IMR-90 (cell line): Measurements from ENCODE around the gene MTOR. TPM values are rescaled to one million over a fixed set of nuclear protein-coding genes. Genes with fewer than 3 reads are reported as not detected.

ENCODE experiments used
- ATAC-seq: fragments of 200-7000 bp; cut with Tn5 transposase; 2 replicates; pipeline ENCODE4 v1.9.1; 2020; ENCODE audit warnings: low read depth, mild to moderate bottlenecking, moderate library complexity
- BruUV-seq: library from RNA; stranded (reverse); fragments of 400-500 nt; replicated peaks from 2 replicates; lab custom pipeline; 2021; lab: Mats Ljungman, UMichigan
- CTCF ChIA-PET: fragments of 300-600 bp; formaldehyde crosslinking; extraction: SDS; loops from one replicate; lab custom pipeline; 2021; ENCODE audit warnings: antibody characterized with exemption; lab: Yijun Ruan, JAX
- POLR2A ChIA-PET: fragments of 300-600 bp; sonication (Branson Sonifier 250); formaldehyde crosslinking; loops from one replicate; lab custom pipeline; 2022; ENCODE audit warnings: antibody characterized with exemption; ENCODE audit not compliant: unreplicated experiment; lab: Charles Lee
- DNase-seq: peaks from one replicate; pipeline ENCODE4 v3.0.0; 2013
- H2AFZ ChIP-seq: replicated peaks from 2 replicates; pipeline ENCODE3; 2013; ENCODE audit warnings: low read length, mild to moderate bottlenecking; ENCODE audit not compliant: poor library complexity
- H2AK5ac ChIP-seq: 2 replicates; pipeline ENCODE4 v1.6.1; 2013; ENCODE audit warnings: low read depth, low read length, inconsistent platforms
- H2AK9ac ChIP-seq: replicated peaks from 2 replicates; pipeline ENCODE3; 2013; ENCODE audit warnings: mild to moderate bottlenecking, low read depth, low read length, moderate library complexity; ENCODE audit not compliant: poor library complexity
- H2BK120ac ChIP-seq: 2 replicates; pipeline ENCODE4 v1.6.1; 2013; ENCODE audit warnings: low read depth, low read length, inconsistent platforms
- H2BK15ac ChIP-seq: 3 replicates; pipeline ENCODE4 v1.6.1; 2013; ENCODE audit warnings: low read depth, low read length, inconsistent platforms
- H2BK20ac ChIP-seq: 2 replicates; pipeline ENCODE4 v1.6.1; 2013; ENCODE audit warnings: low read depth, mild to moderate bottlenecking, inconsistent platforms, low read length, moderate library complexity
- H2BK5ac ChIP-seq: 2 replicates; pipeline ENCODE4 v1.6.1; 2013; ENCODE audit warnings: mild to moderate bottlenecking, low read depth, low read length, inconsistent platforms; ENCODE audit not compliant: poor library complexity, severe bottlenecking
- H3K14ac ChIP-seq: replicated peaks from 2 replicates; pipeline ENCODE4 v1.6.1; 2013; ENCODE audit warnings: low read depth, low read length, inconsistent platforms
- H3K18ac ChIP-seq: 2 replicates; pipeline ENCODE4 v1.6.1; 2013; ENCODE audit warnings: low read depth, low read length, control low read depth
- H3K23ac ChIP-seq: 2 replicates; pipeline ENCODE4 v1.6.1; 2013; ENCODE audit warnings: low read depth, low read length, inconsistent platforms
- H3K27ac ChIP-seq: 2 replicates; pipeline ENCODE4 v1.5.1; 2013; ENCODE audit warnings: mild to moderate bottlenecking, control low read depth, low read length; ENCODE audit not compliant: insufficient read depth
- H3K27me3 ChIP-seq: 2 replicates; pipeline ENCODE4 v1.6.1; 2013; ENCODE audit warnings: low read length; ENCODE audit not compliant: control insufficient read depth, insufficient read depth
- H3K36me3 ChIP-seq: 2 replicates; pipeline ENCODE4 v1.6.1; 2013; ENCODE audit warnings: low read length, mixed read lengths; ENCODE audit not compliant: control insufficient read depth, insufficient read depth
- H3K4ac ChIP-seq: 2 replicates; pipeline ENCODE4 v1.6.1; 2013; ENCODE audit warnings: low read depth, low read length, inconsistent platforms
- H3K4me1 ChIP-seq: 2 replicates; pipeline ENCODE4 v1.6.1; 2013; ENCODE audit warnings: low read length, mixed read lengths; ENCODE audit not compliant: control insufficient read depth, insufficient read depth
- H3K4me2 ChIP-seq: 2 replicates; pipeline ENCODE4 v1.6.1; 2013; ENCODE audit warnings: low read depth, mild to moderate bottlenecking, control low read depth, low read length, moderate library complexity
- H3K4me3 ChIP-seq: 2 replicates; pipeline ENCODE4 v1.5.1; 2013; ENCODE audit warnings: low read depth, mild to moderate bottlenecking, control low read depth, low read length, moderate library complexity; ENCODE audit not compliant: insufficient read depth
- H3K56ac ChIP-seq: 2 replicates; pipeline ENCODE4 v1.6.1; 2013; ENCODE audit warnings: low read length, inconsistent platforms; ENCODE audit not compliant: insufficient read depth; ENCODE audit errors: extremely low read depth
- H3K79me1 ChIP-seq, 2 experiments: 2 replicates each; pipeline ENCODE4 v1.6.1; 2013; ENCODE audit warnings: low read length in 2 of 2, inconsistent platforms in 1 of 2, low read depth in 1 of 2
- H3K9ac ChIP-seq: 2 replicates; pipeline ENCODE4 v1.6.1; 2013; ENCODE audit warnings: low read depth, low read length, control low read depth
- H3K9me1 ChIP-seq: 2 replicates; pipeline ENCODE4 v1.6.1; 2013; ENCODE audit warnings: low read length, inconsistent platforms; ENCODE audit not compliant: insufficient read depth
- H3K9me3 ChIP-seq: 2 replicates; pipeline ENCODE4 v1.6.1; 2013; ENCODE audit warnings: low read length; ENCODE audit not compliant: control insufficient read depth, insufficient read depth
- H4K20me1 ChIP-seq: 2 replicates; pipeline ENCODE4 v1.6.1; 2013; ENCODE audit warnings: low read length, inconsistent platforms; ENCODE audit not compliant: insufficient read depth
- H4K5ac ChIP-seq: 2 replicates; pipeline ENCODE4 v1.6.1; 2013; ENCODE audit warnings: mild to moderate bottlenecking, low read depth, low read length, control low read depth
- H4K8ac ChIP-seq, 2 experiments: 2 replicates each; pipeline ENCODE4 v1.6.1; 2013; ENCODE audit warnings: low read depth in 2 of 2, low read length in 2 of 2, control low read depth in 1 of 2, inconsistent platforms in 1 of 2
- H4K91ac ChIP-seq: 2 replicates; pipeline ENCODE4 v1.6.1; 2013; ENCODE audit warnings: low read depth, low read length, inconsistent platforms; ENCODE audit not compliant: insufficient read depth
- BHLHE40 ChIP-seq: fragments of 150-350 bp; IDR thresholded peaks from 2 replicates; pipeline ENCODE4 v1.6.1; 2016; ENCODE audit warnings: mild to moderate bottlenecking, low read depth, low read length
- CEBPB ChIP-seq: IDR thresholded peaks from 2 replicates; pipeline ENCODE4 v1.6.1; 2012; ENCODE audit warnings: low read depth, low read length, improper control_type of control experiment
- CHD1 ChIP-seq: IDR thresholded peaks from 2 replicates; pipeline ENCODE4 v1.6.1; 2012; ENCODE audit warnings: low read depth, low read length, improper control_type of control experiment
- FOS ChIP-seq: fragments of 150-350 bp; IDR thresholded peaks from 2 replicates; pipeline ENCODE4 v1.6.1; 2016; ENCODE audit warnings: low read depth, low read length
- NFE2L2 ChIP-seq: fragments of 150-350 bp; IDR thresholded peaks from 2 replicates; pipeline ENCODE4 v1.6.1; 2016; ENCODE audit warnings: low read depth, mild to moderate bottlenecking, low read length
- POLR2A ChIP-seq: IDR thresholded peaks from 2 replicates; pipeline ENCODE4 v1.6.1; 2012; ENCODE audit warnings: mild to moderate bottlenecking, low read depth, low read length
- RAD21 ChIP-seq: IDR thresholded peaks from 2 replicates; pipeline ENCODE4 v1.6.1; 2012; ENCODE audit warnings: low read length, improper control_type of control experiment
- RFX5 ChIP-seq: IDR thresholded peaks from 2 replicates; pipeline ENCODE4 v1.8.0; 2012; ENCODE audit warnings: low read depth, mild to moderate bottlenecking, low read length, moderate library complexity
- SMC3 ChIP-seq: fragments of 150-350 bp; IDR thresholded peaks from 2 replicates; pipeline ENCODE4 v1.6.1; 2016; ENCODE audit warnings: low read depth, mild to moderate bottlenecking, antibody characterized with exemption, low read length, moderate library complexity
- WGBS, 2 experiments: methylation state at CpG; one replicate each; pipeline versions ENCODE4 v1.1.5 to v1.1.7; 2013; ENCODE audit warnings: missing lambda C conversion rate in 2 of 2; ENCODE audit not compliant: insufficient read length in 1 of 2; ENCODE audit errors: extremely low coverage in 2 of 2; 5-methylcytosine and 5-hydroxymethylcytosine counted together
- dilution Hi-C: fragments of 300-500 bp; cut with HindIII; formaldehyde crosslinking; loops from one replicate; pipeline ENCODE4 v1.14.3; 2018; ENCODE audit warnings: low sequenced_read_pairs; ENCODE audit not compliant: unreplicated experiment
- in situ Hi-C: fragments of 300-500 bp; cut with MboI; formaldehyde crosslinking; loops from 3 replicates; pipeline ENCODE4 v1.14.3; 2019; ENCODE audit warnings: low sequenced_read_pairs, inconsistent platforms, mixed read lengths
- intact Hi-C: fragments of 100-400 bp; cut with micrococcal nuclease; formaldehyde crosslinking; loops from 2 replicates; pipeline ENCODE4 v1.10.0; 2022
- polyA plus RNA-seq, 3 experiments: library from polyadenylated mRNA; depleted of rRNA; stranded (reverse); fragments of >200 nt; gene quantifications; 2 replicates each; pipeline ENCODE4 v1.2.3, GENCODE V29; 2012; ENCODE audit warnings: low replicate concordance in 1 of 3
- total RNA-seq: library from RNA; depleted of rRNA; stranded (reverse); fragments of >200 nt; gene quantifications from 2 replicates; pipeline ENCODE4 v1.2.3, GENCODE V29; 2012
- TF ChIP-seq, protein P1 (sequence below): fragments of 150-350 bp; IDR thresholded peaks from 2 replicates; pipeline ENCODE4 v1.6.1; 2016; ENCODE audit warnings: low read depth, mild to moderate bottlenecking, low read length, moderate library complexity, borderline replicate concordance
- TF ChIP-seq, protein P2 (sequence below): fragments of 150-350 bp; IDR thresholded peaks from 2 replicates; pipeline ENCODE4 v1.6.1; 2017; ENCODE audit warnings: mild to moderate bottlenecking, antibody characterized with exemption, low read length, low read depth

Gene MTOR
- total and polyA plus RNA-seq, 2 of the 4 experiments (the other 2 are of a cell fraction) = 19.2 to 36.7 TPM

GRCh38 chr1:11058595-11059154 is 203.7 kb downstream of the MTOR start:
- H2AFZ ChIP-seq = peak overlapping the region; percentile 94
- H2BK20ac ChIP-seq = no peak overlapping the region
- H4K91ac ChIP-seq = no peak overlapping the region; the same call in 1 of the 2 replicates
- peaks cover 8% of the 10 kb centered on the region for H3K4me1 ChIP-seq
- no peaks in the 10 kb centered on the region for H3K27me3 ChIP-seq
- ATAC-seq = no peak
- intact Hi-C loops = no loop called here
- peaks cover 8% of the 10 kb centered on the region; the same call in 1 of the 2 replicates for H3K9me1 ChIP-seq
- ChIA-PET POLR2A (interaction anchor here (0.6 kb wide), 1 partner anchor 763 kb away, joined by 3 read pairs; no protein-coding TSS in a partner anchor), CTCF (interaction anchor here (1.4 kb wide), 1 partner anchor 21 kb away, joined by 5 read pairs; no protein-coding TSS in a partner anchor)
- peak overlapping the region; percentile 47 for H3K56ac ChIP-seq
- peak overlapping the region; percentile 58 to 78; a peak in 2 of 4 replicates for H4K8ac ChIP-seq
- 64% methylated on average over 15 of the region's 28 CpGs; no CpG with 5 or more reads in 1 of the 2 experiments for WGBS, 2 experiments
- peak overlapping the region; percentile 91 for H3K9ac ChIP-seq
- H3K23ac ChIP-seq = peak overlapping the region; percentile 88
- dilution Hi-C loops = no loop called here
- peaks cover 21% of the 10 kb centered on the region for H3K36me3 ChIP-seq
- no peak overlapping the region for H2BK15ac ChIP-seq
- H3K4ac ChIP-seq = peak overlapping the region; percentile 85
- H3K14ac ChIP-seq = peak overlapping the region; percentile 90
- peaks cover 14% of the 10 kb centered on the region for H4K20me1 ChIP-seq
- peak overlapping the region; percentile 96 for H2AK5ac ChIP-seq
- peak overlapping the region; percentile 99 for H2AK9ac ChIP-seq
- peak overlapping the region; percentile 93 for H3K4me3 ChIP-seq
- H3K18ac ChIP-seq = no peak overlapping the region
- no TSS peak for BruUV-seq
- peak overlapping the region; percentile 93 for H3K4me2 ChIP-seq
- H2BK120ac ChIP-seq = no peak overlapping the region
- H2BK5ac ChIP-seq = peak overlapping the region; percentile 54
- H3K27ac ChIP-seq = peak overlapping the region; percentile 70; the same call in 1 of the 2 replicates
- H3K9me3 ChIP-seq = no peaks in the 10 kb centered on the region
- no peak for TF ChIP-seq BHLHE40
- TF ChIP-seq CHD1 = no peak
- TF ChIP-seq RFX5 = no peak
- TF ChIP-seq, protein P1, sequence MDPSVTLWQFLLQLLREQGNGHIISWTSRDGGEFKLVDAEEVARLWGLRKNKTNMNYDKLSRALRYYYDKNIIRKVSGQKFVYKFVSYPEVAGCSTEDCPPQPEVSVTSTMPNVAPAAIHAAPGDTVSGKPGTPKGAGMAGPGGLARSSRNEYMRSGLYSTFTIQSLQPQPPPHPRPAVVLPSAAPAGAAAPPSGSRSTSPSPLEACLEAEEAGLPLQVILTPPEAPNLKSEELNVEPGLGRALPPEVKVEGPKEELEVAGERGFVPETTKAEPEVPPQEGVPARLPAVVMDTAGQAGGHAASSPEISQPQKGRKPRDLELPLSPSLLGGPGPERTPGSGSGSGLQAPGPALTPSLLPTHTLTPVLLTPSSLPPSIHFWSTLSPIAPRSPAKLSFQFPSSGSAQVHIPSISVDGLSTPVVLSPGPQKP = no peak
- no peak for TF ChIP-seq SMC3
- TF ChIP-seq RAD21 = no peak
- TF ChIP-seq, protein P2, sequence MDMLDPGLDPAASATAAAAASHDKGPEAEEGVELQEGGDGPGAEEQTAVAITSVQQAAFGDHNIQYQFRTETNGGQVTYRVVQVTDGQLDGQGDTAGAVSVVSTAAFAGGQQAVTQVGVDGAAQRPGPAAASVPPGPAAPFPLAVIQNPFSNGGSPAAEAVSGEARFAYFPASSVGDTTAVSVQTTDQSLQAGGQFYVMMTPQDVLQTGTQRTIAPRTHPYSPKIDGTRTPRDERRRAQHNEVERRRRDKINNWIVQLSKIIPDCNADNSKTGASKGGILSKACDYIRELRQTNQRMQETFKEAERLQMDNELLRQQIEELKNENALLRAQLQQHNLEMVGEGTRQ = no peak
- no peak for TF ChIP-seq NFE2L2
- TF ChIP-seq FOS = no peak
- no peak for TF ChIP-seq POLR2A
- TF ChIP-seq CEBPB = no peak
- H4K5ac ChIP-seq = no peak overlapping the region
- in situ Hi-C loops = no loop called here
- DNase-seq = no peak
- peaks cover 24 to 51% of the 10 kb centered on the region in 2 experiments for H3K79me1 ChIP-seq
